CD4-positive, alpha-beta T cell treated with Interleukin-6 for 4 hours (primary cell): ENCODE results near the gene TPCN2.
A peak's percentile ranks its signal among the peaks of the same experiment; 100 is the strongest.

Experiments used
- DNase-seq: peaks from one replicate; pipeline ENCODE4 v3.0.0-alpha.2; 2020; ENCODE audit warnings: mixed read lengths

TPCN2 gene

GRCh38 chr11:69010964-69011623, 37.6 kb upstream of the TPCN2 start:
- DNase-seq, result peak; percentile 21

- DNase-seq, result no peak
These were observed 37.1 kb upstream of the TPCN2 start for GRCh38 chr11:69011624-69012091.

- DNase-seq, result no peak
These were observed 36.4 kb upstream of the TPCN2 start for GRCh38 chr11:69012092-69013008.

GRCh38 chr11:69013009-69013951, 35.5 kb upstream of the TPCN2 start, which contains the start of gene MRGPRF:
Gene MRGPRF, minus strand, starts transcription at chr11:69013246. Its CDS starts 3,345 bp downstream, at chr11:69009901.
- DNase-seq, result no peak

- no peak for DNase-seq
These were observed 34.5 kb upstream of the TPCN2 start for GRCh38 chr11:69014084-69014851.

- no peak for DNase-seq
These were observed 33.7 kb upstream of the TPCN2 start for GRCh38 chr11:69014898-69015549.

GRCh38 chr11:69017951-69018350, 30.8 kb upstream of the TPCN2 start:
- DNase-seq, result no peak

GRCh38 chr11:69018924-69019323, 29.8 kb upstream of the TPCN2 start:
- no peak for DNase-seq

- no peak for DNase-seq
These were observed 26.5 kb upstream of the TPCN2 start for GRCh38 chr11:69022260-69022659.

GRCh38 chr11:69024509-69024908, 24.2 kb upstream of the TPCN2 start:
- no peak for DNase-seq

- no peak for DNase-seq
These were observed 20.9 kb upstream of the TPCN2 start for GRCh38 chr11:69027704-69028372.

GRCh38 chr11:69030301-69030700, 18.4 kb upstream of the TPCN2 start:
- DNase-seq, result no peak

- DNase-seq, result no peak
These were observed 15.9 kb upstream of the TPCN2 start for GRCh38 chr11:69032833-69033232.

GRCh38 chr11:69033431-69033830, 15.3 kb upstream of the TPCN2 start:
- no peak for DNase-seq

- DNase-seq, result no peak
These were observed 14.4 kb upstream of the TPCN2 start for GRCh38 chr11:69034123-69034867.

GRCh38 chr11:69035150-69035945, 13.4 kb upstream of the TPCN2 start:
- no peak for DNase-seq

GRCh38 chr11:69035946-69036340, 12.8 kb upstream of the TPCN2 start:
- no peak for DNase-seq

- DNase-seq, result no peak
These were observed 11.7 kb upstream of the TPCN2 start for GRCh38 chr11:69037074-69037473.

- DNase-seq, result no peak
These were observed 11.2 kb upstream of the TPCN2 start for GRCh38 chr11:69037544-69037943.
